ENCODE results near the gene DLGAP3. TPM values are rescaled to one million over a fixed set of nuclear protein-coding genes. Genes with fewer than 3 reads are reported as not detected.
"Not testable (repeated sequence)": the region's sequence is repeated elsewhere in the genome, so short reads cannot be mapped to it uniquely, and the experiment has no call there.

Gene DLGAP3
- polyA plus RNA-seq, 1 donor (not counting 4 experiments of a cell fraction or from before 2014, with no cell fraction given), result not detected

GRCh38 chr1:34824817-34825454, 104.5 kb downstream of the DLGAP3 start:
- H3K4me1 ChIP-seq (ENCODE audit: control insufficient read depth, extremely low read depth, insufficient read depth, low read length), result no peaks in the 10 kb centered on the region
- no peak overlapping the region for H3K4me3 ChIP-seq (ENCODE audit: control insufficient read depth in 2 of 3, extremely low read depth in 1 of 3, insufficient read depth in 2 of 3, low read depth in 1 of 3, low read length in 3 of 3)
- no peaks in the 10 kb centered on the region for H4K20me1 ChIP-seq (ENCODE audit: control insufficient read depth, extremely low read depth, insufficient read depth, low read length)
- TF ChIP-seq, protein P1, sequence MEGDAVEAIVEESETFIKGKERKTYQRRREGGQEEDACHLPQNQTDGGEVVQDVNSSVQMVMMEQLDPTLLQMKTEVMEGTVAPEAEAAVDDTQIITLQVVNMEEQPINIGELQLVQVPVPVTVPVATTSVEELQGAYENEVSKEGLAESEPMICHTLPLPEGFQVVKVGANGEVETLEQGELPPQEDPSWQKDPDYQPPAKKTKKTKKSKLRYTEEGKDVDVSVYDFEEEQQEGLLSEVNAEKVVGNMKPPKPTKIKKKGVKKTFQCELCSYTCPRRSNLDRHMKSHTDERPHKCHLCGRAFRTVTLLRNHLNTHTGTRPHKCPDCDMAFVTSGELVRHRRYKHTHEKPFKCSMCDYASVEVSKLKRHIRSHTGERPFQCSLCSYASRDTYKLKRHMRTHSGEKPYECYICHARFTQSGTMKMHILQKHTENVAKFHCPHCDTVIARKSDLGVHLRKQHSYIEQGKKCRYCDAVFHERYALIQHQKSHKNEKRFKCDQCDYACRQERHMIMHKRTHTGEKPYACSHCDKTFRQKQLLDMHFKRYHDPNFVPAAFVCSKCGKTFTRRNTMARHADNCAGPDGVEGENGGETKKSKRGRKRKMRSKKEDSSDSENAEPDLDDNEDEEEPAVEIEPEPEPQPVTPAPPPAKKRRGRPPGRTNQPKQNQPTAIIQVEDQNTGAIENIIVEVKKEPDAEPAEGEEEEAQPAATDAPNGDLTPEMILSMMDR (optimal IDR thresholded peaks at IDR 0.05 in 1 of 3, IDR thresholded peaks at IDR 0.05 in 1 of 3, conservative IDR thresholded peaks at IDR 0.05 in 1 of 3; ENCODE audit: extremely low read depth in 1 of 3, insufficient read depth in 2 of 3, low read length in 3 of 3), result no peak
- TF ChIP-seq EZH2 (IDR thresholded peaks at IDR 0.05; ENCODE audit: low read length), result no peak
- no peaks in the 10 kb centered on the region for H3K27me3 ChIP-seq (ENCODE audit: control insufficient read depth, extremely low read depth, insufficient read depth, low read length)
- dilution Hi-C loops (cut with MboI; ENCODE audit: extremely low pct_ligation_motif_present, low sequenced_read_pairs), result no loop called here
- H3K36me3 ChIP-seq (ENCODE audit: control insufficient read depth in 2 of 2, extremely low read depth in 1 of 2, insufficient read depth in 2 of 2, low read length in 2 of 2), result no peaks in the 10 kb centered on the region
- H3K9me3 ChIP-seq (ENCODE audit: control insufficient read depth, low read depth, low read length), result no peaks in the 10 kb centered on the region
- no peak for DNase-seq (ENCODE audit: low read depth, low spot score)
- H2AFZ ChIP-seq (ENCODE audit: control insufficient read depth, low read length), result no peak overlapping the region
- no peak overlapping the region for H3K27ac ChIP-seq (ENCODE audit: control insufficient read depth, insufficient read depth, low read length)
- H3K4me2 ChIP-seq (ENCODE audit: control insufficient read depth, extremely low read depth, insufficient read depth, low read depth, low read length), result no peak overlapping the region
- H3K9ac ChIP-seq (ENCODE audit: control insufficient read depth, extremely low read depth, insufficient read depth, low read length), result no peak overlapping the region
- no peak for FAIRE-seq
- H3K9me1 ChIP-seq (ENCODE audit: control insufficient read depth, extremely low read depth, insufficient read depth, low read length), result no peaks in the 10 kb centered on the region
- H3K79me2 ChIP-seq (ENCODE audit: control insufficient read depth, insufficient read depth, low read length), result no peaks in the 10 kb centered on the region

DNA sequence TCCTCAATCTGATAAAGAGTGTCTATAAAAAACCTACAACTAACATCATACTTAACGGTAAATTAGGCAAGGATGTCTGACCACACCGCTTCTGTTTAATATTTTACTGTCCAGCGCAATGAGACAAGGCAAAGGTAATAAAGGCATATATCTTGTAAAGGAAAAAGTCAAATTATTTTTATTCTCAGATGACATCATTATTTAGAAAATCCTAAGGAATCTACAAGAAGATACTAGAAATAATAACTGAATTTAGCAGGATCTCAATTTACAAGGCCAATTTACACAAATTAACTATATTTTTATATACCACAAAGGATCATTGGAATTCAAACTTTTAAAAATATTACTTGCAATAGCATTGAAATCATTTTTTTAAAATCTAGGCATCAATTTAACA, 107.2 kb downstream of the DLGAP3 start:
- H3K4me3 ChIP-seq (ENCODE audit: control insufficient read depth in 2 of 3, extremely low read depth in 1 of 3, insufficient read depth in 2 of 3, low read depth in 1 of 3, low read length in 3 of 3), result no peak overlapping the region
- no peaks in the 10 kb centered on the region for H4K20me1 ChIP-seq (ENCODE audit: control insufficient read depth, extremely low read depth, insufficient read depth, low read length)
- no peaks in the 10 kb centered on the region for H3K9me3 ChIP-seq (ENCODE audit: control insufficient read depth, low read depth, low read length)
- no peak for TF ChIP-seq EZH2 (IDR thresholded peaks at IDR 0.05; ENCODE audit: low read length)
- TF ChIP-seq, protein P1 (optimal IDR thresholded peaks at IDR 0.05 in 1 of 3, IDR thresholded peaks at IDR 0.05 in 1 of 3, conservative IDR thresholded peaks at IDR 0.05 in 1 of 3; ENCODE audit: extremely low read depth in 1 of 3, insufficient read depth in 2 of 3, low read length in 3 of 3), result no peak
- FAIRE-seq, result no peak
- H2AFZ ChIP-seq (ENCODE audit: control insufficient read depth, low read length), result no peak overlapping the region
- H3K27ac ChIP-seq (ENCODE audit: control insufficient read depth, insufficient read depth, low read length), result no peak overlapping the region
- no peaks in the 10 kb centered on the region for H3K27me3 ChIP-seq (ENCODE audit: control insufficient read depth, extremely low read depth, insufficient read depth, low read length)
- no peaks in the 10 kb centered on the region for H3K36me3 ChIP-seq (ENCODE audit: control insufficient read depth in 2 of 2, extremely low read depth in 1 of 2, insufficient read depth in 2 of 2, low read length in 2 of 2)
- dilution Hi-C loops (cut with MboI; ENCODE audit: extremely low pct_ligation_motif_present, low sequenced_read_pairs), result no loop called here
- H3K4me2 ChIP-seq (ENCODE audit: control insufficient read depth, extremely low read depth, insufficient read depth, low read depth, low read length), result no peak overlapping the region
- H3K4me1 ChIP-seq (ENCODE audit: control insufficient read depth, extremely low read depth, insufficient read depth, low read length), result no peaks in the 10 kb centered on the region
- no peak for DNase-seq (ENCODE audit: low read depth, low spot score)
- no peaks in the 10 kb centered on the region for H3K79me2 ChIP-seq (ENCODE audit: control insufficient read depth, insufficient read depth, low read length)
- H3K9ac ChIP-seq (ENCODE audit: control insufficient read depth, extremely low read depth, insufficient read depth, low read length), result no peak overlapping the region
- no peaks in the 10 kb centered on the region for H3K9me1 ChIP-seq (ENCODE audit: control insufficient read depth, extremely low read depth, insufficient read depth, low read length)

DNA sequence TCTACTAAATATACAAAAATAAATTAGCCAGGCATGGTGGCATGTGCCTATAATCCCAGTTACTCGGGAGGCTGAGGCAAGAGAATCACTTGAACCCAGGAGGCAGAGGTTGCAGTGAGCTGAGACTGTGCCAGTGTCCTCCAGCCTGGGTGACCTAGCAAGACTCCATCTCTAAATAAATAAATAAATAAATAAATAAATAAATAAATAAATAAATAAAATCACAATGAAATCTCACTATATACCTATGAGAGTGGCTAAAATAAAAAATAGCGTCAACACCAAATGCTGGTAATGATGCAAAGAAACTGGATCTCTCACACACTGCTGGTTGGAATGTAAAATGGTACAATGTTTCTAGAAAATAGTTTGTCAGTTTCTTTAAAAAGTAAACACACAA, 110.6 kb downstream of the DLGAP3 start:
- DNase-seq (ENCODE audit: low read depth, low spot score); H2AFZ ChIP-seq (ENCODE audit: control insufficient read depth, low read length); H3K4me1 ChIP-seq (ENCODE audit: control insufficient read depth, extremely low read depth, insufficient read depth, low read length); H3K9me1 ChIP-seq (ENCODE audit: control insufficient read depth, extremely low read depth, insufficient read depth, low read length); H3K9ac ChIP-seq (ENCODE audit: control insufficient read depth, extremely low read depth, insufficient read depth, low read length); H3K27me3 ChIP-seq (ENCODE audit: control insufficient read depth, extremely low read depth, insufficient read depth, low read length); FAIRE-seq; H3K79me2 ChIP-seq (ENCODE audit: control insufficient read depth, insufficient read depth, low read length); H3K36me3 ChIP-seq (ENCODE audit: control insufficient read depth in 2 of 2, extremely low read depth in 1 of 2, insufficient read depth in 2 of 2, low read length in 2 of 2); H3K9me3 ChIP-seq (ENCODE audit: control insufficient read depth, low read depth, low read length); dilution Hi-C loops (cut with MboI; ENCODE audit: extremely low pct_ligation_motif_present, low sequenced_read_pairs); H3K4me2 ChIP-seq (ENCODE audit: control insufficient read depth, extremely low read depth, insufficient read depth, low read depth, low read length); H3K27ac ChIP-seq (ENCODE audit: control insufficient read depth, insufficient read depth, low read length); H3K4me3 ChIP-seq (ENCODE audit: control insufficient read depth in 2 of 3, extremely low read depth in 1 of 3, insufficient read depth in 2 of 3, low read depth in 1 of 3, low read length in 3 of 3); H4K20me1 ChIP-seq (ENCODE audit: control insufficient read depth, extremely low read depth, insufficient read depth, low read length): not testable (repeated sequence)

Measured in keratinocyte (primary cell).